Fibroblast of lung (primary cell): Measurements from ENCODE around the gene ASF1A. TPM values are rescaled to one million over a fixed set of nuclear protein-coding genes. Genes with fewer than 3 reads are reported as not detected.
A peak's percentile ranks its signal among the peaks of the same experiment; 100 is the strongest.

Experiments
- DNase-seq, 2 donors: peaks; one replicate each; pipeline versions ENCODE4 v3.0.0 to v3.0.0-alpha.2; 2010; ENCODE audit warnings: low read depth in 2 of 2
- H2AFZ ChIP-seq: 2 replicates; pipeline ENCODE4 v1.5.1; 2012; ENCODE audit warnings: low read length, control low read depth, inconsistent platforms
- H3K27ac ChIP-seq: 2 replicates; pipeline ENCODE4 v1.5.1; 2011; ENCODE audit warnings: low read length, control low read depth; ENCODE audit not compliant: insufficient read depth
- H3K27me3 ChIP-seq: 2 replicates; pipeline ENCODE4 v1.5.1; 2011; ENCODE audit warnings: mild to moderate bottlenecking, low read length; ENCODE audit not compliant: control insufficient read depth, insufficient read depth
- H3K36me3 ChIP-seq: 2 replicates; pipeline ENCODE4 v1.5.1; 2011; ENCODE audit warnings: low read length; ENCODE audit not compliant: control insufficient read depth, insufficient read depth
- H3K4me1 ChIP-seq: 2 replicates; pipeline ENCODE4 v1.5.1; 2011; ENCODE audit warnings: low read length; ENCODE audit not compliant: control insufficient read depth, insufficient read depth; ENCODE audit errors: extremely low read depth
- H3K4me2 ChIP-seq: 2 replicates; pipeline ENCODE4 v1.5.1; 2011; ENCODE audit warnings: low read length, control low read depth; ENCODE audit not compliant: insufficient read depth; ENCODE audit errors: extremely low read depth
- H3K4me3 ChIP-seq, 4 experiments: fragments of 200-600 bp in 1 of 4; sonication (generic) in 1 of 4; replicated peaks in 1 of 4; 2 replicates each; pipeline ENCODE4 v1.5.1; 2011 to 2016; ENCODE audit warnings: low read length in 4 of 4, low read depth in 3 of 4, mild to moderate bottlenecking in 3 of 4, control low read depth in 2 of 4, inconsistent platforms in 1 of 4, mixed read lengths in 1 of 4; ENCODE audit not compliant: insufficient read depth in 1 of 4; ENCODE audit errors: control extremely low read depth in 1 of 4
- H3K79me2 ChIP-seq: 2 replicates; pipeline ENCODE4 v1.5.1; 2012; ENCODE audit warnings: mild to moderate bottlenecking, low read length, inconsistent platforms; ENCODE audit not compliant: control insufficient read depth, insufficient read depth
- H3K9ac ChIP-seq: 2 replicates; pipeline ENCODE4 v1.5.1; 2011; ENCODE audit warnings: mild to moderate bottlenecking, low read length, control low read depth; ENCODE audit not compliant: insufficient read depth
- H3K9me3 ChIP-seq: 2 replicates; pipeline ENCODE4 v1.5.1; 2012; ENCODE audit warnings: low read depth, low read length; ENCODE audit not compliant: control insufficient read depth, insufficient read depth
- H4K20me1 ChIP-seq: 2 replicates; pipeline ENCODE4 v1.5.1; 2011; ENCODE audit warnings: low read length; ENCODE audit not compliant: control insufficient read depth, insufficient read depth; ENCODE audit errors: extremely low read depth
- EZH2 ChIP-seq: IDR thresholded peaks from 2 replicates; pipeline ENCODE4 v1.5.1; 2012; ENCODE audit warnings: low read length, control low read depth, mild to moderate bottlenecking; ENCODE audit errors: missing control alignments
- polyA plus RNA-seq, 2 donors: library from polyadenylated mRNA; depleted of rRNA in 1 of 2; stranded (reverse) in 1 of 2; unstranded in 1 of 2; fragments of >200 nt; gene quantifications; 2 replicates each; pipeline ENCODE4 v1.2.1, GENCODE V29; 2011 to 2012; ENCODE audit warnings: missing spikeins in 1 of 2
- total RNA-seq: library from RNA; depleted of rRNA; stranded (reverse); fragments of >200 nt; gene quantifications from 2 replicates; pipeline ENCODE4 v1.2.1, GENCODE V29; 2014
- TF ChIP-seq, protein P1 (sequence below), 2 donors: IDR thresholded peaks in 1 of 2; conservative IDR thresholded peaks in 1 of 2; 1 replicate in 1 of 2; 2 replicates in 1 of 2; pipeline ENCODE4 v1.5.1; 2011 to 2012; ENCODE audit warnings: low read length in 2 of 2, control low read depth in 1 of 2, inconsistent platforms in 1 of 2, low read depth in 1 of 2, mild to moderate bottlenecking in 1 of 2

The ASF1A gene
- total and polyA plus RNA-seq, 2 donors (not counting 1 experiment from before 2014, with no cell fraction given) = 16.5 to 20.3 TPM

- no peaks in the 10 kb centered on the region for H3K27me3 ChIP-seq
Observed at GRCh38 chr6:118931436-118931835, 37.5 kb downstream of the ASF1A start.

DNA sequence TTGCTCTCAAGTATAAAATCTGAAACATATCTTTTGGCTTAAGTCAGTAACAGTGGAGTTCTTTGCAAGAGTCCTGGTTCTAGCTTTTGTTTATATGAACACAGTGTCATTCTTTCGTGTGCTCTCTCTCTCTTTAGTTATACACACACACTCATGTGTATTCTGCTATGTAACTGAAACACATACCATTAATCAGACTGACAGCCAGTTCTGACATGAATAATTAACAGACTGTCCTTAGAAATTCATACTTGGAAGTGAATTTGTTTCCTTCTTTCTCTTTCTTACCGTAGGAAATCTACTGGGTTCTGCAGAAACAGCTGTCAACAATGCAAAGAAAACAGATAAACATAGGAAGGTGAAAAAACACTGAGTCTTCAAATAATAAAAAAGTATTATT lies 38.5 kb downstream of the ASF1A start:
- Histone ChIP-seq H3K9ac (no peak overlapping the region), H3K4me3 (no peak overlapping the region), H3K27me3 (no peaks in the 10 kb centered on the region), H3K27ac (no peak overlapping the region), H3K4me2 (no peak overlapping the region), H3K4me1 (no peaks in the 10 kb centered on the region), H3K9me3 (no peaks in the 10 kb centered on the region), H2AFZ (no peak overlapping the region), H3K36me3 (no peaks in the 10 kb centered on the region), H4K20me1 (no peaks in the 10 kb centered on the region), H3K79me2 (no peaks in the 10 kb centered on the region)
- TF ChIP-seq, protein P1, sequence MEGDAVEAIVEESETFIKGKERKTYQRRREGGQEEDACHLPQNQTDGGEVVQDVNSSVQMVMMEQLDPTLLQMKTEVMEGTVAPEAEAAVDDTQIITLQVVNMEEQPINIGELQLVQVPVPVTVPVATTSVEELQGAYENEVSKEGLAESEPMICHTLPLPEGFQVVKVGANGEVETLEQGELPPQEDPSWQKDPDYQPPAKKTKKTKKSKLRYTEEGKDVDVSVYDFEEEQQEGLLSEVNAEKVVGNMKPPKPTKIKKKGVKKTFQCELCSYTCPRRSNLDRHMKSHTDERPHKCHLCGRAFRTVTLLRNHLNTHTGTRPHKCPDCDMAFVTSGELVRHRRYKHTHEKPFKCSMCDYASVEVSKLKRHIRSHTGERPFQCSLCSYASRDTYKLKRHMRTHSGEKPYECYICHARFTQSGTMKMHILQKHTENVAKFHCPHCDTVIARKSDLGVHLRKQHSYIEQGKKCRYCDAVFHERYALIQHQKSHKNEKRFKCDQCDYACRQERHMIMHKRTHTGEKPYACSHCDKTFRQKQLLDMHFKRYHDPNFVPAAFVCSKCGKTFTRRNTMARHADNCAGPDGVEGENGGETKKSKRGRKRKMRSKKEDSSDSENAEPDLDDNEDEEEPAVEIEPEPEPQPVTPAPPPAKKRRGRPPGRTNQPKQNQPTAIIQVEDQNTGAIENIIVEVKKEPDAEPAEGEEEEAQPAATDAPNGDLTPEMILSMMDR (conservative IDR thresholded peaks at IDR 0.05 in 1 of 2, IDR thresholded peaks at IDR 0.05 in 1 of 2; ENCODE audit: low read depth in 1 of 2, low read length in 2 of 2) = no peak
- no peak for TF ChIP-seq EZH2
- no peak for DNase-seq

More at GRCh38 chr6:118931436-118931835, 37.5 kb downstream of the ASF1A start:
- Histone ChIP-seq H3K4me1 (no peaks in the 10 kb centered on the region), H3K4me3 (no peak overlapping the region), H4K20me1 (no peaks in the 10 kb centered on the region), H3K4me2 (no peak overlapping the region), H3K79me2 (no peaks in the 10 kb centered on the region), H3K36me3 (no peaks in the 10 kb centered on the region), H3K9me3 (no peaks in the 10 kb centered on the region), H3K9ac (no peak overlapping the region), H2AFZ (no peak overlapping the region), H3K27ac (no peak overlapping the region)
- peak in 1 of 2 donors; percentile 33 for DNase-seq
- TF ChIP-seq, protein P1 (conservative IDR thresholded peaks at IDR 0.05 in 1 of 2, IDR thresholded peaks at IDR 0.05 in 1 of 2; ENCODE audit: low read depth in 1 of 2, low read length in 2 of 2) = no peak
- no peak for TF ChIP-seq EZH2

DNA sequence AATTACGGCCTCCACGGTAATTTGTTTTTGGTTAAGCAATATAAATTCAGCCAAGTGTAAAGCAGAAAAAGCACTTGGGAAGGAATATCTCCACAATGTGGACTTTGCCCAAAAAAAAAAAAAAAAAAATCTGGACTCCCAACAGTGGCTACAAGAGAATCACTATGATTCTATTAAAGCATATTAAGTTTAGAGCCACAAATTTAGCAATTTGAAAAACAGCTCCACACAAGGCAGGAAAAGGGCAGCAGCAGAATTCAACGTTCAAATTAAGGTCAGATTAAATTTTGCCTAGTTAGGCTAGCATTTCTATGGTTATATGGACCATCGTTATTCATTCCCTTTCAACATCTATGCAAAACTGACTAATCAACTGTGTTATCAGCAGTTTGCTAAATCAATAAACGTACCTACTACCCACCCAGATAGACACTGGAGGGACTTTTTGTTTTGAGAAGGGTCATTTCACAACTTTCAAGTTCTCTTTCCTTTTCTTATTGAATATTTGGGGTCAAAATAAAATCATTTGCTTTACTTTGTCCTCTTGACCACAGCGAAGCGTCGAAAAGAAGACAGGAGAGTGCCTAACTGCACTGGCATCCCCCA lies 40.0 kb downstream of the ASF1A start:
- Histone ChIP-seq H3K4me3 (peak overlapping the region; percentile 54 to 90 (median 70)), H3K9ac (no peak overlapping the region), H3K79me2 (no peaks in the 10 kb centered on the region), H3K36me3 (no peaks in the 10 kb centered on the region), H3K27ac (no peak overlapping the region), H3K4me2 (peak overlapping the region; percentile 80), H3K4me1 (no peaks in the 10 kb centered on the region), H2AFZ (no peak overlapping the region), H3K9me3 (no peaks in the 10 kb centered on the region), H3K27me3 (no peaks in the 10 kb centered on the region), H4K20me1 (no peaks in the 10 kb centered on the region)
- DNase-seq = no peak
- TF ChIP-seq EZH2 = no peak
- TF ChIP-seq, protein P1 (conservative IDR thresholded peaks at IDR 0.05 in 1 of 2, IDR thresholded peaks at IDR 0.05 in 1 of 2; ENCODE audit: low read depth in 1 of 2, low read length in 2 of 2) = no peak
